Neural progenitor cell (in vitro differentiated cells): ENCODE results near the gene DVL1. TPM values are rescaled to one million over a fixed set of nuclear protein-coding genes. Genes with fewer than 3 reads are reported as not detected.

Experiments used
- DNase-seq: peaks from one replicate; pipeline ENCODE4 v3.0.0-alpha.2; 2016; ENCODE audit warnings: low spot score
- H2AFZ ChIP-seq: fragments of 200-600 bp; sonication (generic); replicated peaks from 2 replicates; pipeline ENCODE4 v1.6.1; 2016; ENCODE audit warnings: antibody characterized with exemption
- H3F3A ChIP-seq: fragments of 200-600 bp; sonication (generic); 2 replicates; pipeline ENCODE4 v1.6.1; 2016; ENCODE audit warnings: antibody characterized with exemption, low read depth
- H3K27ac ChIP-seq: fragments of 200-600 bp; sonication (generic); 2 replicates; pipeline ENCODE4 v1.5.1; 2016; ENCODE audit warnings: mild to moderate bottlenecking
- H3K27me3 ChIP-seq: fragments of 200-600 bp; sonication (generic); 2 replicates; pipeline ENCODE4 v1.6.1; 2016; ENCODE audit warnings: mild to moderate bottlenecking, moderate library complexity
- H3K36me3 ChIP-seq: fragments of 200-600 bp; sonication (generic); 2 replicates; pipeline ENCODE4 v1.5.1; 2016
- H3K4me1 ChIP-seq: fragments of 200-600 bp; sonication (generic); 2 replicates; pipeline ENCODE4 v1.6.1; 2016; ENCODE audit warnings: mixed run types
- H3K4me2 ChIP-seq: fragments of 200-600 bp; sonication (generic); 2 replicates; pipeline ENCODE4 v1.6.1; 2016
- H3K4me3 ChIP-seq: fragments of 200-600 bp; sonication (generic); 2 replicates; pipeline ENCODE4 v1.5.1; 2016
- H3K79me2 ChIP-seq: fragments of 200-600 bp; sonication (generic); 2 replicates; pipeline ENCODE4 v1.6.1; 2016; ENCODE audit warnings: low read depth
- H3K9ac ChIP-seq: fragments of 200-600 bp; sonication (generic); 2 replicates; pipeline ENCODE4 v1.6.1; 2016
- H3K9me3 ChIP-seq: fragments of 200-600 bp; sonication (generic); 2 replicates; pipeline ENCODE4 v1.5.1; 2016; ENCODE audit warnings: low read depth
- H4K20me1 ChIP-seq: fragments of 200-600 bp; sonication (generic); 2 replicates; pipeline ENCODE4 v1.6.1; 2016; ENCODE audit warnings: low read depth
- H3K27ac Mint-ChIP-seq: 3 replicates; pipeline ENCODE4 v1.8.0; 2021; ENCODE audit warnings: mixed read lengths
- H3K27me3 Mint-ChIP-seq: 2 replicates; pipeline ENCODE4 v1.8.0; 2022; ENCODE audit warnings: low read depth, mild to moderate bottlenecking, inconsistent platforms, moderate library complexity, mixed read lengths; ENCODE audit not compliant: insufficient read depth
- H3K36me3 Mint-ChIP-seq: 3 replicates; pipeline ENCODE4 v1.8.0; 2021; ENCODE audit warnings: mixed read lengths
- H3K4me1 Mint-ChIP-seq: 3 replicates; pipeline ENCODE4 v1.8.0; 2021; ENCODE audit warnings: mixed read lengths
- H3K4me3 Mint-ChIP-seq: 3 replicates; pipeline ENCODE4 v1.8.0; 2021; ENCODE audit warnings: mild to moderate bottlenecking, moderate library complexity, mixed read lengths
- H3K9me3 Mint-ChIP-seq: 3 replicates; pipeline ENCODE4 v1.8.0; 2020; ENCODE audit warnings: mixed read lengths
- CTCF ChIP-seq: fragments of 200-600 bp; sonication (generic); IDR thresholded peaks from 2 replicates; pipeline ENCODE4 v1.5.1; 2017; ENCODE audit warnings: antibody characterized with exemption, mild to moderate bottlenecking
- EZH2 ChIP-seq: fragments of 200-600 bp; sonication (generic); IDR thresholded peaks from 2 replicates; pipeline ENCODE4 v1.6.1; 2017; ENCODE audit warnings: antibody characterized with exemption, mild to moderate bottlenecking, moderate library complexity
- EZH2phosphoT487 ChIP-seq: fragments of 200-600 bp; sonication (generic); IDR thresholded peaks from 2 replicates; pipeline ENCODE4 v1.6.1; 2017; ENCODE audit warnings: antibody characterized with exemption
- total RNA-seq: library from RNA; depleted of rRNA; stranded (reverse); fragments of >200 nt; gene quantifications from 2 replicates; pipeline ENCODE4 v1.2.3, GENCODE V29; 2015; ENCODE audit warnings: low replicate concordance

The DVL1 gene
- total RNA-seq, 1 donor from 2014 or later = 14.5 TPM

DNA sequence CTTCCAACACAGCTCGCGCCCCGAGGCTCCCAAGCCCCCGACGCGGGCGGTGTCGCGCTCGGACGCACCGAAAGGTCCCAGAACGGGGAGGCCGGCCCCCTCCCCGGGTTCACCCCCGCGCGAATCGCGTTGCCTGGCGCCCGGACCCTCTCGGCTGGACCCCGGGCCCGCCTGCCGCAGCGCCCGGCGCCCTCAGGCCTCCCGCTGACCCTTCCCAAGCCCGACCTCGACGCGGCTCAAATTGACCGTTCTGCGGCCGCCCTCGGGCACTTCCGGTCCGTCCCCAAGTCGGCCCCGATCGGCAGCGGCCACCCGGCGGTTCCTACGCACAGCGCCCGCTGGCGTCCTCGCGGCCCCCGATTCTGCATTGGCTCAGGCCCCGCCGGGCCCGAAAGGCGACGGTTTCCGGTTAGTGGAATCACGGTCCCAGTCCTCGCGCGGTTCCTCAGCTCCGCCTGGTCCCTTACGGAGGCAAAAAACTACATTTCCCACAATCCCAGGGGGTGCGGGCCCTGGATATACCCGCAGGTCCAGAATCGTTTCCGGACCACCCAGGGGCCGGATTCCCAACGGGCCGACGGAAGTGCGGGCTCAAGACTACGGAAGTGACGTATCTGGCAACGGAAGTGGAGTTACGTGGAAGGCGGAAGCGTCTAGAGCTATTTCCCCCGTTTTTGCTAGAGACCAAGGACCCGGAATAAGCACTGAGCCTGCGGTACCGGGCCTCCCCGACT, 25.9 kb upstream of the DVL1 start, which contains the start of gene AURKAIP1:
Gene AURKAIP1 (minus strand): TSS at position 279 of the 734 bp plus-strand sequence. CDS start 451 bp downstream, outside the sequence.
- H3K4me3 ChIP-seq = peak within 1 kb of the TSS; percentile 92
- Mint-ChIP-seq H3K4me1 (peaks cover 10% of the 10 kb centered on the region), H3K4me3 (peak within 1 kb of the TSS; percentile 92), H3K27ac (peak within 1 kb of the TSS; percentile 94), H3K36me3 (no peaks in the 10 kb centered on the region), H3K27me3 (peaks cover 2% of the 10 kb centered on the region), H3K9me3 (no peaks in the 10 kb centered on the region)
- peaks cover 7% of the 10 kb centered on the region for H3K4me1 ChIP-seq
- H3K27me3 ChIP-seq = no peaks in the 10 kb centered on the region
- peak within 1 kb of the TSS; percentile 97 for H3K9ac ChIP-seq
- peak within 1 kb of the TSS; percentile 39 for H3K27ac ChIP-seq
- peaks cover 17% of the 10 kb centered on the region for H3K79me2 ChIP-seq
- H3K36me3 ChIP-seq = no peaks in the 10 kb centered on the region
- H3K4me2 ChIP-seq = peak within 1 kb of the TSS; percentile 99
- H3F3A ChIP-seq = peaks cover 22% of the 10 kb centered on the region
- peak; percentile 43 for TF ChIP-seq CTCF
- TF ChIP-seq EZH2phosphoT487 = no peak
- peak; percentile 100 for DNase-seq
- no peaks in the 10 kb centered on the region for H3K9me3 ChIP-seq
- peak within 1 kb of the TSS; percentile 40 for H2AFZ ChIP-seq
- H4K20me1 ChIP-seq = peaks cover 3% of the 10 kb centered on the region

DNA sequence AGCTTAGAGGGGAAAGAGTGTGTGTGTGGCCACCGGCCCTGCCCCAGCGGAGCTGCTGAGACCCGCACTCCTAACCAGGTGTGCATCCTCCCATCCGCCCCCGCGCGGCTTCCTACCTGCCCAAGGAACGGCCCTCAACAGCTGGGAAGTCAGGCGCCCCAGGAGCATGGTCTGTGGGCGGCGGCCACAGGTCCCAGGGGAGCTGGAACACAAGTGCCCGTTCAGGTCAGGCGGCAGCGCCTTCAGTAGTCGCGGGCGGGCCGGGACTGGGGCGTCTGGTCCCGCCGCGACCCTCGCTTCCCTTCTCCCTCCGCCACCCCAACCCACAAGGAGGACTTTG, 25.3 kb upstream of the DVL1 start:
- Histone ChIP-seq H3K4me1 (peaks cover 7% of the 10 kb centered on the region), H3K9ac (peak overlapping the region; percentile 97), H3F3A (peaks cover 22% of the 10 kb centered on the region), H4K20me1 (peaks cover 3% of the 10 kb centered on the region), H3K27me3 (no peaks in the 10 kb centered on the region), H2AFZ (no peak overlapping the region), H3K4me2 (peak overlapping the region; percentile 99), H3K79me2 (peaks cover 17% of the 10 kb centered on the region), H3K27ac (peak overlapping the region; percentile 5), H3K4me3 (peak overlapping the region; percentile 92), H3K9me3 (no peaks in the 10 kb centered on the region), H3K36me3 (no peaks in the 10 kb centered on the region)
- peaks cover 2% of the 10 kb centered on the region for H3K27me3 Mint-ChIP-seq
- H3K9me3 Mint-ChIP-seq = no peaks in the 10 kb centered on the region
- no peak overlapping the region for H3K27ac Mint-ChIP-seq
- H3K36me3 Mint-ChIP-seq = no peaks in the 10 kb centered on the region
- H3K4me3 Mint-ChIP-seq = peak overlapping the region; percentile 92
- peaks cover 10% of the 10 kb centered on the region for H3K4me1 Mint-ChIP-seq
- no peak for TF ChIP-seq EZH2
- no peak for TF ChIP-seq CTCF
- TF ChIP-seq EZH2phosphoT487 = no peak
- no peak for DNase-seq

- H2AFZ ChIP-seq = no peak overlapping the region
- Mint-ChIP-seq H3K9me3 (no peaks in the 10 kb centered on the region), H3K4me1 (peaks cover 10% of the 10 kb centered on the region), H3K27me3 (peaks cover 2% of the 10 kb centered on the region), H3K36me3 (no peaks in the 10 kb centered on the region), H3K4me3 (peak overlapping the region; percentile 92), H3K27ac (peak overlapping the region; percentile 33)
- H3K4me3 ChIP-seq = peak overlapping the region; percentile 92
- no peaks in the 10 kb centered on the region for H3K27me3 ChIP-seq
- H3K9ac ChIP-seq = peak overlapping the region; percentile 97
- H3K4me2 ChIP-seq = peak overlapping the region; percentile 99
- TF ChIP-seq EZH2 = peak; percentile 4
- TF ChIP-seq CTCF = no peak
- H4K20me1 ChIP-seq = peaks cover 3% of the 10 kb centered on the region
- H3K36me3 ChIP-seq = no peaks in the 10 kb centered on the region
- no peaks in the 10 kb centered on the region for H3K9me3 ChIP-seq
- H3F3A ChIP-seq = peaks cover 22% of the 10 kb centered on the region
- H3K27ac ChIP-seq = no peak overlapping the region
- H3K4me1 ChIP-seq = peaks cover 7% of the 10 kb centered on the region
- peaks cover 17% of the 10 kb centered on the region for H3K79me2 ChIP-seq
- no peak for DNase-seq
Observed at GRCh38 chr1:1373815-1374588, 24.8 kb upstream of the DVL1 start.
